DMS153 treated with DMSO at 0.1 percent for 48 hours (cell line): ENCODE data around the gene SPATA6L.
"Not testable (repeated sequence)": the region's sequence is repeated elsewhere in the genome, so short reads cannot be mapped to it uniquely, and the experiment has no call there.

Experiments
- DNase-seq: peaks from one replicate; lab custom pipeline; 2025; ENCODE audit not compliant: unreplicated experiment; lab: John Stamatoyannopoulos, UW

The SPATA6L gene

DNA sequence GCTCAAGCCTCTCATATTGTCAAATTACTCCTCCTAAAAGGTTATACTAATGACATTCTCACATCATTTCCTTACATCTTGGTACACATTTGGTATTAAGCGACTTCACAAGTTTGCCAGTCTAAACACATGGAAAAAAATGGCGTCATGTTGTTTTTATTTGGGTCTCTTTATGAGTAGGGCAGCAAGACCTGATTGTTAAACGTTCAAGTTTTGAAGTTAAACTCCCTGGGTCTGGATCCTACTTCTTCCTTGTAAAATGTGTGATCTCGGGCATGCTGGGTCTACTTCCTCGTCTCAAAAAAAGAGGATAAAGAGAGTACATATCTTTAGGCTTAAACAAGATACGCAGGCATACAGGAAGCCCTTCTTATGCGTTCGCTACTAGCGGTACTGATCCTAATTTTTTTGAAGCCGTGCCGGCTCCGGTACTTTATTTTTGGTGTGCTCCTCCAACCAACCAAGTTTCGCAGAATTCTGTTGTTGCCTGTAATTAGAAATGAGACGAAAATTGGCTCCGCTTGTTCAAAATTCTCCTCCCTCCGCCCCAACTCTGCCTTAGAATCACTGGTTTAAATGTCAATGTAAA, 12.5 kb upstream of the SPATA6L start:
- peak; percentile 38 for DNase-seq

DNA sequence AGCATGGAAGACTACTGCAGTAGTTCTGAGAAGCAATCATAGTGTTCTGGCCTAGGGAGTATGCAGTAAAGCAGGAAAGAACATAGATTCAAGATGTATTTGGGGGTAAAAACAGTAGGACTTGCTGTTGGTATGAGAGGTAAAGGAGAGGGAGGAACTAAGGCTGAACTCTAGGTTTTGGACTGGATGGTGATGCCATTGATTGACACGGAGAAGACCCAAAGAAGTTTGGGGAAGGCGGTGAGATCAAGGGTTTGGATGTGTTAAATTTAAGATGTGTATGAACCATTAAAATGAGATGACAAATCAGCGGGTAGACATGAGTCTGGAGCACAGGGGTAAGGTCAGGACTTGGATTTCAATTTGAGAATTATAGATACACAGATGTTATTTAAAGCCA, 11.1 kb upstream of the SPATA6L start:
- DNase-seq, result no peak

- DNase-seq, result no peak
Measured at GRCh38 chr9:4674783-4675182, 8.5 kb upstream of the SPATA6L start.

DNA sequence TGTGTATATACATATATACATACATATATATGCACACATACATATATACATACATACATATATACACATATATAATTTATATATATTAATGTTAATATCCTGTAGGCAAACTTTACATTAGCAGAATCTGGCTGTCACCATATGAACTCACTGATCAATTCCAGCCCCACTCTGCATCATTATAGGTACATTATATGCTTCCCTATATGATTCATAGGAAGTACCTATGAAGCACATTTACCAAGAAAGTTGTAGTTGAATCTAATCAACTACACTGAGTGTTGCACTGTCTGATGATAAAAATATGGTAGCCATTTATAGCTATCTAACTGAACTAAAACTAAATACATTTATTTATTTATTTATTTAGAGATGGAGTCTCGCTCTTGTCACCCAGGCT, 5.5 kb upstream of the SPATA6L start:
- DNase-seq, result no peak

GRCh38 chr9:4670591-4670990, 4.3 kb upstream of the SPATA6L start:
- DNase-seq, result no peak

DNA sequence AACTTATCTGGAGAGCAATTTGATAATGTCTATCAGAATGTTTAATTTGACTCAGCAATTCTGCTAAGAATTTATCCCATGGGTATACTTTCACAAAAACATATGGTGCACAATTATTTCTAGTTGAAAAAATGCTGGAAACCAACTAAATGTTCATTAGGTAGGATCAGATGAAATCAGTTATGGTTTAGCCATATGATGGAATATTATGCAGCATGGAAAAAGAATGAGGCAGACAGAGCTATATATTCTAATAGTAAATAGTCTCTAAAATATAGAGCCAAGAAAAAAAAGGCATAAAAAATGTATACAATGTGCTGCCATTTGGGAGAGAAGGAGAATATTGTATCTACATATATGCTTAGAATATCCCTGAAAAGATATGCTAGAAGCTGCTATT, 3.6 kb upstream of the SPATA6L start:
- DNase-seq, result no peak

- DNase-seq, result no peak
Measured at GRCh38 chr9:4668604-4669003, 2.3 kb upstream of the SPATA6L start.

DNA sequence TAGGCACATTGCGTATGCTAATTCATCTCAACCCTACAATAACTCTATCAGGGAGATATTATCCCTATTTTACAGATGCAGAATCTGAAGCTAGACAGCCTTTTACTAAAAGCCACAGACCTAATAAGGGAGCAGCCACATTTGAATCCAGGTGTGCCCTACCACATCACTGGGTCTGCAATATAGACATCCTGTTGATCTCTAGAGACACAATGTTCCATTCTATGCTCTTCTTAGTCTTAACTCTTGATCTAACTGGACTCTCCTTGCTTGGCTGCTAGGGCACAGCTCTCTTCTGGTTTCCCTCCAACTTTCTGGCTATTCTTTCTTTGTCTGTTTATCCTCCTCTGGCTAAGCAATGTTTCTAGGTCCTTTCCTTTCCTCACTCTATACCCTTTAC, 1.4 kb upstream of the SPATA6L start:
- DNase-seq, result no peak

- DNase-seq, result peak; percentile 33
Measured at GRCh38 chr9:4665357-4665756, 923 bp downstream of the SPATA6L start.

DNA sequence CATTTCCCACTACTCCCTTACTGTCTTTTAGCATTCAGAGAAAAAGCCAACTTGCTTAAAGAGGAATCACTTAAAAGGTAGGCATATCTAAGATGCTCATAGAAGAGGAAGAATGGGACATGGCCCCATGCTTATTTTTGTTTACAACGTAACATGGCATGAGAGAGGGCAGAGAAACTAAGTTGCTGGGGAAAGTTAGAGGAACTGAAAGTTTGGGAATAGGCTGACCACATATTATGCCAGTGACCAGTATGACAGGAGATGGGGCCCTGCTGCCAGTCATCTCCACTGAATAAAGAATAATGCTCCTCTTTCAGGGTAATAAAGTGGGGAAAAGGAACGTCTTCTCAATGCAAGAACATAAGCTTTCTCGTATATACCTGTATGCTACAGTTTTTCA, 2.3 kb downstream of the SPATA6L start:
- DNase-seq, result no peak

DNA sequence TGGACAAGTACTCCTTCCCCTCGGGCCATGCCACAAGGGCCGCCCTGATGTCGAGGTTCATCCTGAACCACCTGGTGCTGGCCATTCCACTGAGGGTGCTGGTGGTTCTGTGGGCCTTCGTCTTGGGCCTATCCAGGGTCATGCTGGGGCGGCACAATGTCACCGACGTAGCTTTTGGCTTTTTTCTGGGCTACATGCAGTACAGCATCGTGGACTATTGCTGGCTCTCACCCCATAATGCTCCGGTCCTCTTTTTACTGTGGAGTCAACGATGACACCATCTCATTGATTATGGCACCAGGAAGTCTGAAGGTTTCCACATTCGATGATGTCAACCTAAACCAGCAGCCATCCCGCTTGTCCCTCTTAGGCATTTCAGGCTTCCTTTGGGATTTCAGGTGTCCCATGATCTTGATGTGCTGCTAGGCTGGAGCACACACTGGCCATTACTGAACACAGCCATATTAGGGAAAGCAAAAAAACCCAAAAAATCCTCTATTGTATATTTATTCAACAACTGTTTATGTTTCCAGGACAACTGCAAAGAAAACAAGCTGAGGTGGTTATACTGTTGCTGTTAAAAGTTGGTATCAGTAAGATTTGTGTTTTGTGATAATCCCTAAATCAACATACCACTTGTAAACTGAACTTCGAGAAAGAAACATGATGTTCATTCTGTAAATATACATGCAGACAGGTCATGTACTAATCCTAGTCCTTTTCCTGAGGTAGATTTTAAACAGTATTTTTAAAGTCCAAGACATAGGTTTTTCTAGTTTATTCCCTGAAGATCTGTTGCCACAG, 3.1 kb downstream of the SPATA6L start:
- DNase-seq, result peak; percentile 54

DNA sequence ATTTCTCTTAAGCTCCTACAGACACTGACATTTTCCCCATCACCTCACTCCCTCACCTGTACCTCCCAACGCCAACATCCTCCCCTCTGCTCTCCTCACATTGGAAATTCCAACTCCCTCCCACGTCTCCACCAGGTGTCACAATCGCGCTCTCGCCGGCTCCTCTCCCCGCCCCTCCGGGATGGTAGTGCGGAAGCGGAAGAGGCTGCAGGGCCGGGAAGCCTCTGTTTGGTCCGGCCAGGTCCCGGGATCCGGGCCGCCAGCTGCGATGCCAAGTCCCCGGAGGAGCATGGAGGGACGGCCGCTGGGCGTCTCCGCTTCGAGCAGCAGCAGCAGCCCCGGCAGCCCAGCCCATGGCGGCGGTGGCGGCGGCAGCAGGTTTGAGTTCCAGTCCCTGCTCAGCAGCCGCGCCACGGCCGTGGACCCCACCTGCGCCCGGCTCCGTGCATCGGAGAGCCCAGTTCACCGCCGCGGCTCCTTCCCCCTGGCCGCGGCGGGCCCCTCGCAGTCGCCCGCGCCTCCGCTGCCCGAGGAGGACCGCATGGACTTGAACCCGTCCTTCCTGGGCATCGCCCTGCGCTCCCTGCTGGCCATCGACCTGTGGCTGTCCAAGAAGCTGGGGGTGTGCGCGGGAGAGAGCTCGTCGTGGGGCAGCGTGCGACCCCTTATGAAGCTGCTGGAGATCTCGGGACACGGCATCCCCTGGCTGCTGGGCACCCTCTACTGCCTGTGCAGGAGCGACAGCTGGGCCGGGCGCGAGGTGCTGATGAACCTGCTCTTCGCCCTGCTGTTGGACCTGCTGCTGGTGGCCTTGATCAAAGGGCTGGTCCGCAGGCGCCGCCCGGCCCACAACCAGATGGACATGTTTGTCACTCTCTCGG, 3.9 kb downstream of the SPATA6L start, which contains the start of gene PLPP6:
Gene PLPP6, plus strand, starts transcription at position 187 of the 881 bp plus-strand sequence. Its CDS starts 82 bp downstream, at position 269.
- DNase-seq, result peak; percentile 72

DNA sequence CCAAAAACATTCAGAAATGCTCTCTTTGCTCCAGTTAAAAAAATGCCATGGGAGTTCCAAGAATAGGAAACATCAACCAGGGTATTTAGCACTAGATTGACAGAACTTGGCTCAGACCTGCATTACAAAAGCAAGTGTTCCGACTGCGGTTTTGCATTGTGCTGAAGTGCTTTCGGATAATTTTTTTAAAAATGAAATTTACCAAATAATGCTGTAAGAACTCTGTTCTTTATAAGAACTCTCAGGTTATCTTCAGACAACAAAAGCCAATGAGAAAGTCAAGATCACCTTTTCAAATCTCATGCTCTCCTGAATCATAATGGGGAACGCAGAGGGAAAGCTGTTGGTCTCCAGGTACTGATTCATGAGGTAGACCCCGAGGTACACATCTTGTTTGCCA, 4.7 kb downstream of the SPATA6L start:
- DNase-seq, result no peak

DNA sequence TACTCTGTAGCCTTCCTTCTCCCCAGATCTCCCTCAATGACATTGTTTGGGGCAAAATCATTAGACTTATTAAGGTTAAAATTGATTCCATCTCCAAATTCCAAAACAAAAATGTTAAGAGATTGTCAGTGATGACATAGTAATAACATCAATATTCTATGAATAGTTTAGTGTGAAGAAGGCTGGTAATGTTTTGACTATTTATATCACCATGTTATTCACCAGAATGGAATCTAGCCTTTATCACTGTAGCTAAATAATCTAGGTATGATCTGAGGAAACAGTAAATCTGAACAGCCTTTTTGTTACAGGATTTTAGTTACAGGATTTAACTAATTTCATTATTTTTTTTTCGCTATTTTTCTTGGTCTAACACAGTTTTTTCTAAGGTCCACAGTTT, 5.1 kb downstream of the SPATA6L start:
- DNase-seq, result no peak

GRCh38 chr9:4660665-4661064, 5.6 kb downstream of the SPATA6L start:
- DNase-seq, result not testable (repeated sequence)

GRCh38 chr9:4657426-4658159, 8.7 kb downstream of the SPATA6L start:
- DNase-seq, result no peak

DNA sequence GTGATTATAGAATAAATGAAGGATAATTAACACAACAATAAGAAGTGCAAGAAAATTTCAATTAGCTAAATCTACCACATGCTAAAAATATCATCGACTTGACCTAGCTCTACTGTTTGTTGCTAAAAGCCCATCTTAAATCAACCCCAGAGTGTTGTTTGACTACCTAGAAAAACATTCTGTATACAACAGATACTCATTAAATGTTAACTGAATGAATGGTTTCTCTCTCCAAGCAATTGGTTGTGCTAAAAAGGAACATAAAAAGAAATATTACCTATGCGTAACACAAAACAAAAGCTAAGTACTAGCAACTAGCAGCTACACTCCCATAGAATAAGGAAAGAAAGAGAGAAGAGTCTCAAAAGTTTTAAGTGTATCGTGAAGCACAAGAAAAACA, 9.7 kb downstream of the SPATA6L start:
- DNase-seq, result no peak

- not testable (repeated sequence) for DNase-seq
Measured at GRCh38 chr9:4656196-4656595, 10.1 kb downstream of the SPATA6L start.

- DNase-seq, result no peak
Measured at GRCh38 chr9:4654538-4654937, 11.7 kb downstream of the SPATA6L start.

DNA sequence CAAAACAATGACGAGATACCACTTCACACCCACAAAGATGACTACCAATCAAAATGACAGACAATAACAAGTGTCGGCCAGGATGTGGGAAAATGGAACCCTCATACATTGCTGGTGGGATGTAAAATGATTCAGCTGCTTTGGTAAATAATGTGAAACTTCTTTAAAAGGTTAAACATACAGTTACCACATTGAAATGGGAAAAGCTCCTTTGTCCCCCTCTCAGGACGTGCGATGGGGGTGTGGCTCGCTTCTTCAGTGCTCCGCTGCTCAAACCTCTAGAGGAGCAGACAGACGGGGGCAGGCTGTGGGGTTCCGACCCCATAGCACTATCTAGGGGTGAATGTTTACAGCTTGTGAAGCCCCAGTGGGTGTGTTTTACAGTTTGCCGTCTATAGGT, 12.2 kb downstream of the SPATA6L start:
- no peak for DNase-seq

- DNase-seq, result no peak
Measured at GRCh38 chr9:4642351-4642750, 23.9 kb downstream of the SPATA6L start.
